ENCODE measurements around the gene SLX1A. TPM values are rescaled to one million over a fixed set of nuclear protein-coding genes. Genes with fewer than 3 reads are reported as not detected.
"Not testable (repeated sequence)": the region's sequence is repeated elsewhere in the genome, so short reads cannot be mapped to it uniquely, and the experiment has no call there.

Gene SLX1A
- polyA plus RNA-seq, 3 donors from 2014 or later = 91.2 to 113 (median 99.6) TPM

DNA sequence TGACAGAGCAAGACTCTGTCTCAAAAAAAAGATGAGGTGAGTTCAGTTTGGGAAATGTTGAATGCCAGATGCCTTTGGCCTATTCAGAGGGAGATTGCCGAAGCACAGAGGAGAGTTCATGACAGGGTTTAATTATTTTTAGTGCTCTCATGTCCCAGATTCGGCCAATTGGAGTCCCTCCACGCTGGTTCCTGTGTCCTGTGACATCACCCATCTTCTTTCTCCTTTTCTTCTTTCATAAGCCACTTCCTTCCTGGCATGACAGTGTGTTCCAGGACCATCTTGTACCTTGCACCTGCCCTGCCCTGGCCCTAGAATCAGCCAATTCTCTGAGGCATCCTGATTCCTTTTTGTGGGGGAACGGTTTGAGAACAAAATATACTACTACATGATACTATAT lies 17.7 kb downstream of the SLX1A start:
- H3K9me3 Mint-ChIP-seq; H3K4me3 Mint-ChIP-seq; H3K27ac Mint-ChIP-seq; H3K27me3 Mint-ChIP-seq (ENCODE audit: low read depth in 3 of 3); DNase-seq; H3K4me1 Mint-ChIP-seq; H3K36me3 Mint-ChIP-seq: not testable (repeated sequence)

GRCh38 chr16:30217082-30217481 lies 23.4 kb downstream of the SLX1A start:
- H3K36me3 Mint-ChIP-seq; H3K4me3 Mint-ChIP-seq; H3K27me3 Mint-ChIP-seq (ENCODE audit: low read depth in 3 of 3); H3K9me3 Mint-ChIP-seq; DNase-seq; H3K4me1 Mint-ChIP-seq; H3K27ac Mint-ChIP-seq: not testable (repeated sequence)

Other genes with a start within 250 kb of the SLX1A start
- gene TMEM219, start 231.8 kb upstream of the SLX1A start, polyA plus RNA-seq = 100 to 1,000 TPM; 157 to 243 (median 216) TPM
- 10 to 100 TPM in 1 of 3 donors, 1 to 10 TPM in 2; 2.1 to 10.7 (median 3.0) TPM for gene TAOK2, start 220.0 kb upstream of the SLX1A start, polyA plus RNA-seq
- gene HIRIP3, start 198.3 kb upstream of the SLX1A start, polyA plus RNA-seq = 10 to 100 TPM; 14.1 to 23.5 (median 18.9) TPM
- 1 to 10 TPM; 7.4 to 7.9 (median 7.7) TPM for gene INO80E, start 197.6 kb upstream of the SLX1A start, polyA plus RNA-seq
- not detected for gene DOC2A, start 182.8 kb upstream of the SLX1A start, polyA plus RNA-seq
- not detected for gene C16orf92, start 170.7 kb upstream of the SLX1A start, polyA plus RNA-seq
- not detected for gene TLCD3B, start 162.6 kb upstream of the SLX1A start, polyA plus RNA-seq
- 1,000 to 10,000 TPM in 2 of 3 donors, 100 to 1,000 TPM in 1; 741 to 1,156 (median 1,018) TPM for gene ALDOA, start 128.1 kb upstream of the SLX1A start, polyA plus RNA-seq
- gene PPP4C, start 117.9 kb upstream of the SLX1A start, polyA plus RNA-seq = 100 to 1,000 TPM; 244 to 365 (median 317) TPM
- not detected for gene TBX6, start 102.0 kb upstream of the SLX1A start, polyA plus RNA-seq
- gene YPEL3, start 97.7 kb upstream of the SLX1A start, polyA plus RNA-seq = 100 to 1,000 TPM; 248 to 354 (median 284) TPM
- gene GDPD3, start 80.3 kb upstream of the SLX1A start, polyA plus RNA-seq = not detected
- gene MAPK3, start 70.7 kb upstream of the SLX1A start, polyA plus RNA-seq = 1 to 10 TPM; 4.3 to 6.4 (median 5.8) TPM
- 1,000 to 10,000 TPM; 1,282 to 1,713 (median 1,680) TPM for gene CORO1A, start 10.3 kb upstream of the SLX1A start, polyA plus RNA-seq
- 100 to 1,000 TPM; 141 to 239 (median 203) TPM for gene BOLA2B, start 209 bp upstream of the SLX1A start, polyA plus RNA-seq
- 1 to 10 TPM; 1.4 to 3.1 (median 2.7) TPM for gene SULT1A3, start 5.4 kb downstream of the SLX1A start, polyA plus RNA-seq
- gene NPIPB13, start 54.6 kb downstream of the SLX1A start, polyA plus RNA-seq = under 1 TPM in 1 of 3 donors, not detected in 2; 0.43 TPM
- 10 to 100 TPM; 39.9 to 54.3 (median 42.9) TPM for gene CD2BP2, start 161.4 kb downstream of the SLX1A start, polyA plus RNA-seq
- gene TBC1D10B, start 176.6 kb downstream of the SLX1A start, polyA plus RNA-seq = 10 to 100 TPM in 2 of 3 donors, 1 to 10 TPM in 1; 9.5 to 18.5 (median 10.1) TPM
- 10 to 100 TPM; 10.9 to 22.2 (median 18.7) TPM for gene MYL11, start 180.9 kb downstream of the SLX1A start, polyA plus RNA-seq
- 100 to 1,000 TPM; 155 to 213 (median 161) TPM for gene SEPTIN1, start 188.7 kb downstream of the SLX1A start, polyA plus RNA-seq
- 1 to 10 TPM; 4.2 to 9.3 (median 5.7) TPM for gene ZNF48, start 201.5 kb downstream of the SLX1A start, polyA plus RNA-seq
- 1 to 10 TPM in 2 of 3 donors, not detected in 1; 2.8 to 3.2 TPM for gene ZNF771, start 213.7 kb downstream of the SLX1A start, polyA plus RNA-seq
- 100 to 1,000 TPM in 1 of 3 donors, 10 to 100 TPM in 2; 64.5 to 101 (median 73.3) TPM for gene DCTPP1, start 236.2 kb downstream of the SLX1A start, polyA plus RNA-seq

All from immature natural killer cell (primary cell).